Putamen (tissue), 1 donor: ENCODE data around the gene YPEL2.
"Not testable (repeated sequence)": the region's sequence is repeated elsewhere in the genome, so short reads cannot be mapped to it uniquely, and the experiment has no call there.

ENCODE experiments used
- DNase-seq: peaks from one replicate; pipeline ENCODE4 v3.0.0-alpha.2; 2016; ENCODE audit warnings: low spot score

YPEL2 gene

GRCh38 chr17:59331129-59331928, at the start of gene YPEL2:
Gene YPEL2 (plus strand): TSS chr17:59331655. CDS start chr17:59353410, 21,755 bp downstream.
- DNase-seq = peak; percentile 96

GRCh38 chr17:59284317-59284716, 47.1 kb upstream of the YPEL2 start:
- no peak for DNase-seq

GRCh38 chr17:59287452-59287851, 44.0 kb upstream of the YPEL2 start:
- DNase-seq = no peak

DNA sequence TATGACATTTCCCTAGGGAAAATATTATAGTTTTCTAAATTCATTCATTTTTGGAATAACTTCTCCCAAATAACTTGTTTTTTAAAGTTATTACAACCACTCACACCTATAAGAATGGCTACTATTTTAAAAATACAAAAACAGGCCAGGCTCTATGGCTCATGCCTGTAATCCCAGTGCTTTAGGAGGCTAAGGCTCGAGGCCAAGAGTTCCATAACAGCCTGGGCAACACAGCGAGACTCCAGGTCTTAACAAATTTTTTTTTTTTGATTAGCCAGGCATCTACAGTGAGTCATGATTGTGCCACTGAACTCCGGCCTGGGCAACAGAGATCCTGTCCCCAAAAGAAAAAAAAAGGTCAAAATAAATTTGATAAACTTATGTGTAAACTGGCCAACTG, 43.6 kb upstream of the YPEL2 start:
- DNase-seq = no peak

GRCh38 chr17:59289981-59290301, 41.5 kb upstream of the YPEL2 start:
- DNase-seq = no peak

GRCh38 chr17:59290302-59290998, 41.0 kb upstream of the YPEL2 start:
- DNase-seq = not testable (repeated sequence)

- no peak for DNase-seq
These were observed 39.3 kb upstream of the YPEL2 start for GRCh38 chr17:59292174-59292523.

- DNase-seq = no peak
These were observed 35.3 kb upstream of the YPEL2 start for GRCh38 chr17:59296190-59296589.

GRCh38 chr17:59298521-59298920, 32.9 kb upstream of the YPEL2 start:
- no peak for DNase-seq

DNA sequence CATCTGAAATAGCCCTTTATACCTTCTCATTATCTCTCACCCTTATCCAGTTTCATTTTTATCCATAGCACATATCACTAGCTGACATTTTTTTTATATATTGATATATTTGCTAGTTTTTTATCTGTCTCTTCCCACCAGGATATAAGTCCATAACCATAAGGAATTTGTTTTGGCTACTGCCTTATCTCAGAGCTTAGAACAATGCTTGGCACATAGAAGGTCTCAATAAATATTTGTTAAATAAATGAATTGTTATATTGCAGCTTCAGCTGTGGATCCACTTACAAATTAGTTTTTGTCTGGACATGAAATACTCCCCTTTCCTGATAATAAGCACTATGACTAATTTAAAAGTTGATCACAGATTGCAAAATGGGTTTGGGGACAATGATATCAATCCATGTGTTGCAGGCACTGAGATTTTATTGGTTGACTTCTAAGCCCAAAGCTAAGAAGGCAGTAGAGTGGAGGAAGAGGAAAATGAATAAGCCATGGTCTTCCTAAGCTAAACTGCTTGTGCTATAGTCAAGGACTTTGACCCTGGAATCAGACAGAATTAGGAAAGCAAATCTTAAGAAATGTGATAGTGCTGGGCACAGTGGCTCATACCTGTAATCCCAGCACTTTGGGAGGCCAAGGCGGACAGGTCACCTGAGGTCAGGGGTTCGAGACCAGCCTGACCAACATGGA, 31.9 kb upstream of the YPEL2 start:
- no peak for DNase-seq

DNA sequence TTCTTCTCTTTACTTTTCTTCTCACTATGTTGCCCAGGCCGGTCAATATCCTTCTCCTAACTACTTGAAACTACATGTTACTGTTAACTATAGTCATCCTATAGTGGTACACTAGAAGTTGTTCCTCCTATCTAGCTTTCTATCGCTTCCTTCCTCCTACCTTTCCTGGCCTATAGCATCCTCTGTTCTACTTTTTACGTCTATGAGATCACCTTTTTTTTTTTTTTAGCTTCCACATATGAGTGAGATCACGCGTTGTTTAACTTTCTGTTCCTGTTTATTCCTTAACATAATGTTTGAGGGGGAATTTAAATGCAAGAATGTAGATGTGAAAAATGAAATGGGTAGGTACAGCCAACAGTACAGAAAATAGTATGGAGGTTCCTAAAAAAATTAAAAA, 30.5 kb upstream of the YPEL2 start:
- no peak for DNase-seq

GRCh38 chr17:59304811-59305210, 26.6 kb upstream of the YPEL2 start:
- DNase-seq = no peak

GRCh38 chr17:59310263-59310920, 21.1 kb upstream of the YPEL2 start:
- DNase-seq = no peak

DNA sequence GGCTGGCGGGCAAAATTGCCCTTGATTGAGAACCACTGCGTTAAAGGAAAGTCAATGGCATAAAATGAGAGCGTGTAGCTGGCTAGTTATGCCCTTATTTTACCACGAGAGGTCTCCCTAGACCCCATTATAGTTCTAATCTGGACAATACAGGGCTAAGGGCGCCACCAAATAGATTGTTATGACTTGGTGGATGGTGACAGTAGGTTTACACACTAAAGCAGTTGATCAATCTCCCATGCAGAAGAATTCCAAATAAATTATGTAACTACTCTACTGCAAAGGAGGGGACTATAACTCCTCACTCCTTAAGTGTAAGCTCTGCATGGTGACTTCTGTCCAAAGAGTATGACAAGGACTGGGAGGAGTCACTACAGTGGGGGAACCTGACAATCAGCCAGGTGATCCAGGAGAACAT, 20.4 kb upstream of the YPEL2 start:
- DNase-seq = peak; percentile 76

DNA sequence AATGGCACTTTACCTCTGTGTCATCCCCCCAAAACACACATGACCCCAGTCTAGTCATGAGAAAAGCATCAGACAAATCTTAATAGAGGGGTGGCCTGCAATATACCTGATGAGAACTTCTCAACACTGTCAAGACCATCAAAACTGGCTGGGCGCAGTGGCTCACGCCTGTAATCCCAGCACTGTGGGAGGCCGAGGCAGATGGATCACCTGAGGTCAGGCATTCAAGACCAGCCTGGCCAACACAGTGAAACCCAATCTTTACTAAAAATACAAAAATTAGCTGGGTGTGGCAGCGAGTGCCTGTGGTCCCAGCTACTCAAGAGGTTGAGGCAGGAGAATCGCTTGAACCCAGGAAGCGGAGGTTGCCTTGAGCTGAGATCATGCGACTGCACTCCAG, 19.9 kb upstream of the YPEL2 start:
- not testable (repeated sequence) for DNase-seq

DNA sequence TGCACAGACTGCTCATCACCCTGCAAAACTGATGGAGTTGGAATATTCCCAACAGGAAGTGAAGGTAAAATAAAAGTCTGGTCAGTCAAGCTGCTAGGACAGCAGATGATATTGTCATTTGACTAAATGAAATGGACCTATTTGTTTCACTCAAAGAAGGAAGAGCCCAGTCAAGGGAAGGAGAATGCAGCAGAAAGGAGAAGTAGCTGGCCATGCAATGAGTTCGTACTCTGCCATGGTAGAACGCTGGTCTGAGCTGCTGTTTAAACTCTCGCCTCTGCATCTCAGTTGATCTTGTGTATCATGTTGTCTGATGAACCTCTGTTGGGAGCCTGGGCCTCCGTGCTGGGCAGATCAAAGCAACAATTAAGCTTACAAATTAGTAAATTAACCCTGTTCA, 15.6 kb upstream of the YPEL2 start:
- DNase-seq = no peak

- DNase-seq = no peak
These were observed 4.1 kb upstream of the YPEL2 start for GRCh38 chr17:59327121-59327980.

DNA sequence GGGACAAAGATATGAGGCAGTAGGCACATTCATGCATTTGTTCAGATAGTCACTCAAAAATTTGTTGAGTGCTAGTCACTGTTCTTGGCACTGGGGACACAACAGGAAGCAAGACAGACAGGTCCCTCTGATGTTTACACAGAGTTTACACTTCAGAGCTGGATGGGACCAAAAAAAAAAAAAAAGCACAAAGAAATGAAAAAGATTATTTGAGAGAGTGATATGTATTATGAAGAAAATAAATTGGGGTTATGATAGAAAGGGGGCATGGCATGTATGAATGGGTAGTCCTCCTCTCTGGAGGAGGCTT, 3.5 kb upstream of the YPEL2 start:
- no peak for DNase-seq

GRCh38 chr17:59328601-59329000, 2.9 kb upstream of the YPEL2 start:
- no peak for DNase-seq

DNA sequence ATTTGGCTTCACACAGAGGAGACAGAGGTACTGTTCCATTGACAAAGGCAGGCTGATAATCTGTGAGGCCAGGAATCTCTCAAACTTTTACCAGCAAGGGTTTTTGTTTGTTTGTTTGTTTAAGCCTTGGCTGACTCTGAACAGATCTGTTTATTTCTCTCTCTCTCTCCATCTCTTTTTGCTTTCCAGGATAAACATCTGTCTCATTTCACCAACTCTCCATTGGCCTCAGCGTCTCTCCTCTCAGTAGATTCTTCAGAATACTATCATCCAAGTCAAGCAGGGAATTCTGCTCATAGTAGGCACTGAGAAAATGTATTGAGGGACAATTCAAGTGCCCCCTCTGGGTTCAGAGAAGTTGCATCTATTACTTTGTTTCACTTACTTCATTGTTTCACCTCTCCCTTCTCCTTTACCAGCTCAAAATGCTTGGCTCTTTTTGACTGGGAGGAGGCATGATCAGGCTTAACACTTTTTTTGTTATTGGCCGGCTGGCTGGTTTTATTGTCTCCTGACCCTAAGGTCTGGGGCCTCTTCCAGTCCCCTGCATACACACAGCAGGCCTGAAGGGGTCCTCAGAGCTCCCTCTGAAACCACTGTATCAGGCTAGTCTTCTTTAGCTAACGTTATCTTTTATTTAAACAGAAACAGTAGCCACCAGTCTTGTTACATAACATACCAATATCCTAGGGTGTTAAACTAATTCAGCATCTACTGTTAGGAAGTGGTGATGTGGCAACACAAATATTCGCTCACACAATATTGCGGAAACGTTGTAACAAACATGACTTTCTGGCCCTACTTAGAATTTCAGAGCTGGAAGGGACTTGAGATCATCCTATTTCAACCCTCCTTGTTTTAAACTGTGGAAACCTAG, 2.0 kb upstream of the YPEL2 start:
- peak; percentile 79 for DNase-seq
